H9 (cell line): ENCODE data around the gene ANKK1. TPM values are rescaled to one million over a fixed set of nuclear protein-coding genes. Genes with fewer than 3 reads are reported as not detected.

ENCODE experiments used
- DNase-seq: peaks from one replicate; pipeline ENCODE4 v3.0.0-alpha.2; 2017
- H2AFZ ChIP-seq: one replicate; pipeline ENCODE4 v1.6.1; 2013; ENCODE audit warnings: mild to moderate bottlenecking, low read length, control low read depth, moderate library complexity
- H2AK5ac ChIP-seq: 2 replicates; pipeline ENCODE4 v1.6.1; 2013; ENCODE audit warnings: low read length, control low read depth, mixed read lengths; ENCODE audit not compliant: insufficient read length
- H2BK120ac ChIP-seq: one replicate; pipeline ENCODE4 v1.6.1; 2013; ENCODE audit warnings: low read depth, mild to moderate bottlenecking, low read length, control low read depth, inconsistent platforms; ENCODE audit not compliant: poor library complexity, severe bottlenecking
- H2BK12ac ChIP-seq: 2 replicates; pipeline ENCODE4 v1.6.1; 2013; ENCODE audit warnings: low read length, control low read depth, mixed read lengths, low read depth; ENCODE audit not compliant: insufficient read length
- H2BK15ac ChIP-seq: 2 replicates; pipeline ENCODE4 v1.6.1; 2013; ENCODE audit warnings: low read depth, low read length, control low read depth
- H2BK20ac ChIP-seq: one replicate; pipeline ENCODE4 v1.6.1; 2013; ENCODE audit warnings: low read depth, mild to moderate bottlenecking, low read length, control low read depth, inconsistent platforms; ENCODE audit not compliant: poor library complexity, severe bottlenecking
- H2BK5ac ChIP-seq: 2 replicates; pipeline ENCODE4 v1.6.1; 2013; ENCODE audit warnings: low read length, control low read depth, mixed read lengths; ENCODE audit not compliant: insufficient read length
- H3K14ac ChIP-seq: 2 replicates; pipeline ENCODE4 v1.6.1; 2013; ENCODE audit warnings: low read length, control low read depth; ENCODE audit not compliant: insufficient read depth
- H3K18ac ChIP-seq: 2 replicates; pipeline ENCODE4 v1.6.1; 2013; ENCODE audit warnings: low read depth, mild to moderate bottlenecking, mixed read lengths, low read length, control low read depth; ENCODE audit not compliant: insufficient read length
- H3K23ac ChIP-seq: 2 replicates; pipeline ENCODE4 v1.6.1; 2013; ENCODE audit warnings: low read length, control low read depth, mixed read lengths, low read depth; ENCODE audit not compliant: insufficient read length
- H3K23me2 ChIP-seq: 2 replicates; pipeline ENCODE4 v1.6.1; 2013; ENCODE audit warnings: low read depth, mild to moderate bottlenecking, mixed read lengths, low read length, control low read depth; ENCODE audit not compliant: insufficient read length, poor library complexity, severe bottlenecking
- H3K27ac ChIP-seq: 2 replicates; pipeline ENCODE4 v1.5.1; 2013; ENCODE audit warnings: low read length, control low read depth, mixed read lengths, low read depth; ENCODE audit not compliant: insufficient read length
- H3K27me3 ChIP-seq: 2 replicates; pipeline ENCODE4 v1.6.1; 2013; ENCODE audit warnings: low read length, control low read depth, inconsistent platforms; ENCODE audit not compliant: insufficient read depth
- H3K4ac ChIP-seq: 2 replicates; pipeline ENCODE4 v1.6.1; 2013; ENCODE audit warnings: low read depth, mild to moderate bottlenecking, control low read depth, inconsistent platforms, low read length, moderate library complexity
- H3K4me1 ChIP-seq: 2 replicates; pipeline ENCODE4 v1.6.1; 2013; ENCODE audit warnings: low read length, control low read depth, inconsistent platforms; ENCODE audit not compliant: insufficient read depth
- H3K4me2 ChIP-seq: 2 replicates; pipeline ENCODE4 v1.6.1; 2013; ENCODE audit warnings: low read length, control low read depth, mixed read lengths; ENCODE audit not compliant: insufficient read length, insufficient read depth
- H3K56ac ChIP-seq: 2 replicates; pipeline ENCODE4 v1.6.1; 2013; ENCODE audit warnings: low read depth, mild to moderate bottlenecking, mixed read lengths, low read length, control low read depth; ENCODE audit not compliant: insufficient read length
- H3K79me1 ChIP-seq: 2 replicates; pipeline ENCODE4 v1.6.1; 2013; ENCODE audit warnings: low read depth, mild to moderate bottlenecking, moderate library complexity, low read length, control low read depth, inconsistent platforms; ENCODE audit not compliant: insufficient read depth, poor library complexity, severe bottlenecking
- H3K79me2 ChIP-seq: 2 replicates; pipeline ENCODE4 v1.6.1; 2013; ENCODE audit warnings: low read length, control low read depth, inconsistent platforms; ENCODE audit not compliant: insufficient read depth
- H3K9ac ChIP-seq: 2 replicates; pipeline ENCODE4 v1.6.1; 2013; ENCODE audit warnings: low read length, control low read depth, mixed read lengths; ENCODE audit not compliant: insufficient read length; ENCODE audit errors: extremely low read depth
- H3K9me3 ChIP-seq: one replicate; pipeline ENCODE4 v1.6.1; 2013; ENCODE audit warnings: low read depth, low read length, inconsistent platforms; ENCODE audit not compliant: control insufficient read depth
- H3T11ph ChIP-seq: one replicate; pipeline ENCODE4 v1.6.1; 2013; ENCODE audit warnings: mild to moderate bottlenecking, low read length, control low read depth, inconsistent platforms
- H4K20me1 ChIP-seq: one replicate; pipeline ENCODE4 v1.6.1; 2013; ENCODE audit not compliant: control insufficient read depth, insufficient read length, insufficient read depth
- H4K5ac ChIP-seq: 2 replicates; pipeline ENCODE4 v1.6.1; 2013; ENCODE audit warnings: low read depth, mild to moderate bottlenecking, mixed read lengths, low read length, control low read depth; ENCODE audit not compliant: insufficient read length
- H4K8ac ChIP-seq: replicated peaks from 2 replicates; pipeline ENCODE4 v1.6.1; 2013; ENCODE audit warnings: low read length, control low read depth, mixed read lengths, low read depth; ENCODE audit not compliant: insufficient read length
- H4K91ac ChIP-seq: 2 replicates; pipeline ENCODE4 v1.6.1; 2013; ENCODE audit warnings: low read depth, mild to moderate bottlenecking, moderate library complexity, mixed read lengths, low read length, control low read depth; ENCODE audit not compliant: insufficient read length
- H3K27ac Mint-ChIP-seq, 3 experiments: 2 replicates in 2 of 3; 3 replicates in 1 of 3; pipeline ENCODE4 v1.8.0; 2020 to 2021; ENCODE audit warnings: mixed read lengths in 3 of 3, mild to moderate bottlenecking in 1 of 3, moderate library complexity in 1 of 3
- H3K27me3 Mint-ChIP-seq: 2 replicates; pipeline ENCODE4 v1.8.0; 2021; ENCODE audit warnings: low read depth, mild to moderate bottlenecking, moderate library complexity, mixed read lengths
- H3K36me3 Mint-ChIP-seq, 3 experiments: 2 replicates in 2 of 3; 3 replicates in 1 of 3; pipeline ENCODE4 v1.8.0; 2020 to 2021; ENCODE audit warnings: low read depth in 3 of 3, mixed read lengths in 3 of 3; ENCODE audit not compliant: insufficient read depth in 1 of 3
- H3K4me1 Mint-ChIP-seq, 2 experiments: 2 replicates each; pipeline ENCODE4 v1.8.0; 2020; ENCODE audit warnings: mixed read lengths in 2 of 2
- H3K4me3 Mint-ChIP-seq, 2 experiments: 2 replicates in 1 of 2; 3 replicates in 1 of 2; pipeline ENCODE4 v1.8.0; 2020 to 2021; ENCODE audit warnings: mild to moderate bottlenecking in 2 of 2, mixed read lengths in 2 of 2, moderate library complexity in 1 of 2
- H3K9me3 Mint-ChIP-seq, 2 experiments: 2 replicates in 1 of 2; 3 replicates in 1 of 2; pipeline ENCODE4 v1.8.0; 2020; ENCODE audit warnings: mild to moderate bottlenecking in 2 of 2, mixed read lengths in 2 of 2, moderate library complexity in 1 of 2
- CTCF ChIP-seq: fragments of 200-600 bp; sonication (generic); conservative IDR thresholded peaks from 3 replicates; pipeline ENCODE4 v1.8.0; 2021; ENCODE audit warnings: antibody characterized with exemption, mild to moderate bottlenecking
- WGBS: extraction: QIAGEN DNeasy Blood & Tissue Kit; methylation state at CpG from one replicate; pipeline ENCODE4 v1.1.7; 2013; ENCODE audit warnings: missing lambda C conversion rate, low lambda C conversion rate, mixed read lengths; ENCODE audit not compliant: insufficient read length; ENCODE audit errors: extremely low coverage; 5-methylcytosine and 5-hydroxymethylcytosine counted together
- total RNA-seq: library from RNA; stranded (reverse); gene quantifications from 2 replicates; pipeline ENCODE4 v1.2.1, GENCODE V29; 2021

The ANKK1 gene
- total RNA-seq, 1 experiment from 2014 or later, result 0.20 TPM

GRCh38 chr11:113393501-113393985 is 6.0 kb downstream of the ANKK1 start:
- Histone ChIP-seq H2BK5ac (no peak overlapping the region), H3K79me2 (no peaks in the 10 kb centered on the region), H2AFZ (no peak overlapping the region), H2AK5ac (no peak overlapping the region), H2BK12ac (no peak overlapping the region), H3K18ac (no peak overlapping the region), H4K8ac (no peak overlapping the region), H3K27ac (no peak overlapping the region), H3K9ac (no peak overlapping the region), H3T11ph (no peak overlapping the region), H3K23ac (no peak overlapping the region), H3K27me3 (no peaks in the 10 kb centered on the region), H3K79me1 (no peaks in the 10 kb centered on the region), H2BK120ac (no peak overlapping the region), H3K4me2 (no peak overlapping the region), H4K20me1 (no peaks in the 10 kb centered on the region), H2BK20ac (no peak overlapping the region), H3K4me1 (peaks cover 2% of the 10 kb centered on the region; the same call in 1 of the 2 replicates), H3K4ac (no peak overlapping the region), H4K5ac (no peak overlapping the region), H3K14ac (no peak overlapping the region; the same call in 1 of the 2 replicates), H2BK15ac (no peak overlapping the region), H3K9me3 (no peaks in the 10 kb centered on the region), H3K56ac (no peak overlapping the region), H4K91ac (no peak overlapping the region), H3K23me2 (no peaks in the 10 kb centered on the region)
- H3K36me3 Mint-ChIP-seq, result no peaks in the 10 kb centered on the region
- no peak overlapping the region for H3K27ac Mint-ChIP-seq
- H3K4me1 Mint-ChIP-seq, result 0 out of 4 replicates have a peak, but pooled peaks cover 0 to 4% of the 10 kb centered on the region in 2 experiments
- DNase-seq, result no peak
- no peak overlapping the region for H3K4me3 Mint-ChIP-seq
- H3K9me3 Mint-ChIP-seq, result no peaks in the 10 kb centered on the region
- peaks cover 6% of the 10 kb centered on the region for H3K27me3 Mint-ChIP-seq
- WGBS, result no CpG with 5 or more reads among the region's 8 CpGs
- TF ChIP-seq CTCF, result no peak
